HG03457 (cell line): ENCODE data around the gene CHTF18.

Experiments used
- ATAC-seq: cut with Tn5 transposase; IDR thresholded peaks from one replicate; pipeline ENCODE4 v1.9.1; 2021; ENCODE audit warnings: moderate number of reproducible peaks; ENCODE audit not compliant: unreplicated experiment

CHTF18 gene

DNA sequence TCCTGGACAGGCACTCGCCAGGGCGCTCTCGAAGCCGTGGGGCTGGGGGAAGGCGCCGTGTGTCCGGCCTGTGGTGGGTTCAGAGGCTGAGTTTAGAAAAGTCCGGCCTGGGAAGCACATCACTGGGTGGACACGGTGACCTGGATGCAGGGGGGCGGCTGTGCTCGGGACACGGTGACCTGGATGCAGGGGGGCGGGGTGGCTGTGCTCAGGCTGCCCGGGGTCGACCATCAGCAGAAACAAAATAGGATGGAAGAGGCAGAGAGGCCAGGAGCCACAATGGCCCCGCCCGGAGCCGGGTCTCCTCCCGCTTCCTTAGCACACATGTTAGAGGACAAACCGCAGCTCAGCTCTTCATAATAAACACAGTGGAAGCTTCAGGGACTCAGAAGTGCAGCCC, 55.4 kb downstream of the CHTF18 start:
- no peak for ATAC-seq

DNA sequence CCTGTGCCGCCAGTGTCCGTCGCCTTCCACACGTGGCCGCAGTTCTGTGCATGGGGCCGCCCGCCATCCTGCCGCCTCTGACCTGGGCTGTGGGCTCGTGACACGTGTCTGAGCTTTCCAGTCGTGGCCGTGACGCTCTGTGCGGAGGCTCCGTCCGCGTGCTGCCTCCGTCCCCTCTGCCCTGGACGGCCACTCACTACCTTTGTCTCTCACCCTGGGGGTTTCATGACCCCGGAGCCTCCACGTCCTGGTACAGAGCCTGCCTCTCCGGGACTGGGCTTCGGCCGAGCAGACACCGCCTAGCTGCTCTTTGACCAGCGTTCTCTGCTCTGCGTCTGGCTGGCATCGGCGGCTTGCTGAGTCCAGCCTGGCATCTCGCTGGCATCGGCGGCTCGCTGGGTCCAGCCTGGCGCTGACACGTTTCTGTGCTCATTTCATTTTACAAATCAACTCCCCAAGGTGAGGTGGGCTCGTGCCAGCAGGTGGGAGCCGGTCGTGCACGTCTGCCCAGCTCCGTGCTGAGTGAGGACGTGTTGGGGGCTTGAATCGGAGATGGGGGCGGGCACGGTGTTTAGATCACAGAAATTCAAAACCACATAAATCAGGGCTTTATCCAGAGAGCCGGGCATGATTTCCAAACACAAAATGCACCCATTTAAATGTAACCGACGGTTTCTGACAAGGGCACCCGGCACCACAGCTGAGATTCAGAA, 56.4 kb downstream of the CHTF18 start:
- no peak for ATAC-seq

DNA sequence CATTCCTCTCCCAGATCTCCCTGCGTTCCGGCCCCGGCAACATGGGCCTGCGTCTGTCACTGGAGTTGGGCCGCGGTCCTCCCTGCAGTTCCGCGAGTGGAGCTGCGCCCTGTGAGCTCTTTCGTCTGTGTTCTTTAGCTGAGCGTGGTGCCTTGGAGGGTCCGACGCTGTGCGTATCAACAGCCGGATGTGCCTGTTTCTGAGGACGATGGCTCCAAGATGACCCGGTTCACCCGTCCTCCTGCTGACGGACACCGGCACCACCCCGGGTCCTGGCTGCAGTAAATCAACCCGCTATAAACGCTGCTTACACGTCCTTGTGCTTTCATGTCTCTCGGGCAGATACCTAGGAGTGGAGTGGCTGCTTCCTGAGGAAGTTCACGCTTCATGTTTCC, 56.9 kb downstream of the CHTF18 start:
- no peak for ATAC-seq

DNA sequence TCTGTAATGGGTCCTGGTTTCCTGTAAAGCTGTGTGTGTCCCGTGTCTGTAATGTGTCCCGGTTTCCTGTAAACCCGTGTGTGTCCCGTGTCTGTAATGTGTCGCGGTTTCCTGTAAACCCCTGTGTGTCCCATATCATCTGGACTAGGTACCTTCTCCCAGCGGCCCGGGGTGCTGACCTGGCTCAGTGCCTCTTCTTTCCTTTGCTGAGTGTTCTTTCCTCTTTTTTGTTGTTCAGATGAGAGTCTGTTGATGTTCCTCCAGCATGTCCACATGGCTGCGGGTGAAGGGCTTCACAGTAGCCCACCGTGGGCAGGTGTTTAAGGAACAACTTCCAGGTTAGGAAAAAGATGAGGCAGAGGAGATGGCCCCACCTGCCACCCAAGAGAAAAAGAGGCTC, 58.7 kb downstream of the CHTF18 start:
- ATAC-seq = no peak
